GM23248 (cell line): ENCODE data around the gene RADIL. TPM values are rescaled to one million over a fixed set of nuclear protein-coding genes. Genes with fewer than 3 reads are reported as not detected.

Experiments
- DNase-seq: peaks from one replicate; pipeline ENCODE4 v3.0.0-alpha.2; 2015
- H2AFZ ChIP-seq: fragments of 200-600 bp; sonication (generic); 2 replicates; pipeline ENCODE4 v1.6.1; 2016; ENCODE audit warnings: antibody characterized with exemption
- H3F3A ChIP-seq: fragments of 200-600 bp; sonication (generic); 2 replicates; pipeline ENCODE4 v1.6.1; 2016; ENCODE audit warnings: mild to moderate bottlenecking, antibody characterized with exemption, mixed run types; ENCODE audit not compliant: insufficient read depth
- H3K27ac ChIP-seq: fragments of 200-600 bp; sonication (generic); 2 replicates; pipeline ENCODE4 v1.5.1; 2016; ENCODE audit warnings: mild to moderate bottlenecking
- H3K27me3 ChIP-seq: fragments of 200-600 bp; sonication (generic); replicated peaks from 2 replicates; pipeline ENCODE4 v1.6.1; 2016; ENCODE audit warnings: mild to moderate bottlenecking; ENCODE audit not compliant: insufficient read depth
- H3K36me3 ChIP-seq: fragments of 200-600 bp; sonication (generic); 2 replicates; pipeline ENCODE4 v1.6.1; 2016; ENCODE audit warnings: low read depth, mild to moderate bottlenecking
- H3K4me1 ChIP-seq: fragments of 200-600 bp; sonication (generic); 2 replicates; pipeline ENCODE4 v1.6.1; 2016; ENCODE audit warnings: mild to moderate bottlenecking; ENCODE audit not compliant: insufficient read depth
- H3K4me2 ChIP-seq: fragments of 200-600 bp; sonication (generic); one replicate; pipeline ENCODE4 v1.6.1; 2016; ENCODE audit warnings: mild to moderate bottlenecking; ENCODE audit not compliant: unreplicated experiment
- H3K4me3 ChIP-seq: fragments of 200-600 bp; sonication (generic); 2 replicates; pipeline ENCODE4 v1.5.1; 2016; ENCODE audit warnings: mild to moderate bottlenecking
- H3K79me2 ChIP-seq: fragments of 200-600 bp; sonication (generic); 2 replicates; pipeline ENCODE4 v1.6.1; 2016; ENCODE audit warnings: mild to moderate bottlenecking; ENCODE audit not compliant: insufficient read depth
- H3K9ac ChIP-seq: fragments of 200-600 bp; sonication (generic); 2 replicates; pipeline ENCODE4 v1.6.1; 2016; ENCODE audit warnings: mild to moderate bottlenecking
- H3K9me2 ChIP-seq: fragments of 200-600 bp; sonication (generic); 2 replicates; pipeline ENCODE4 v1.6.1; 2016; ENCODE audit warnings: mixed run types, mild to moderate bottlenecking, moderate library complexity; ENCODE audit not compliant: insufficient read depth
- H3K9me3 ChIP-seq: fragments of 200-600 bp; sonication (generic); one replicate; pipeline ENCODE4 v1.6.1; 2017; ENCODE audit warnings: low read depth
- H4K20me1 ChIP-seq: fragments of 200-600 bp; sonication (generic); 2 replicates; pipeline ENCODE4 v1.6.0; 2016; ENCODE audit not compliant: insufficient read depth
- EZH2 ChIP-seq: fragments of 200-600 bp; sonication (generic); IDR thresholded peaks from 2 replicates; pipeline ENCODE4 v1.6.1; 2018; ENCODE audit warnings: antibody characterized with exemption, mild to moderate bottlenecking; ENCODE audit not compliant: insufficient read depth, poor library complexity, severe bottlenecking
- EZH2phosphoT487 ChIP-seq: fragments of 200-600 bp; sonication (generic); IDR thresholded peaks from 2 replicates; pipeline ENCODE4 v1.6.1; 2018; ENCODE audit warnings: antibody characterized with exemption, moderate library complexity, mild to moderate bottlenecking, low read depth; ENCODE audit not compliant: insufficient read depth
- WGBS, 2 experiments: methylation state at CpG; one replicate each; pipeline ENCODE4 v1.1.6; 2015 to 2017; ENCODE audit warnings: low lambda C conversion rate in 2 of 2, low coverage in 1 of 2; ENCODE audit errors: missing lambda C conversion rate in 2 of 2; 5-methylcytosine and 5-hydroxymethylcytosine counted together
- in situ Hi-C: fragments of 300-500 bp; cut with MboI; formaldehyde crosslinking; loops from 2 replicates; pipeline ENCODE4 v1.15.0; 2020
- polyA plus RNA-seq: library from polyadenylated mRNA; unstranded; fragments of >200 nt; fragmentation: Nextera tagmentation; extraction: Ambion mirVana; gene quantifications from 2 replicates; pipeline ENCODE4 v1.2.1, GENCODE V29; 2016
- total RNA-seq: library from RNA; depleted of rRNA; stranded (reverse); fragments of >200 nt; shearing (Covaris generic); gene quantifications from 2 replicates; pipeline ENCODE4 v1.2.3, GENCODE V29; 2014

Gene RADIL
- total and polyA plus RNA-seq, 2 experiments from 2014 or later, result 0.55 to 4.3 TPM

DNA sequence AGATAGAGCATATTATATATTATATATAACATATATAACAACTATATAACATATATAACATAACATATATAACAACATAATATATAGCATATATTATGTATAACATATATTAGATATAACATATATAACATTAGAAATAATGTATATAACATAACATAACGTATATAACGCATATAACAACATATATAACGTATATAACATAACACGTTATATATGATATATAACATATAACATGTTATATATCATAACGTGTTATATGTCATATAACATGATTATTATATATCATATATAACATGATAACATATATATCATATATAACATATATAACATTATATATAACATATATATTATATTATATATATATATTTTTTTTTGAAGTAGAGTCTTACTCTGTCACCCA is 104.4 kb downstream of the RADIL start:
- Histone ChIP-seq H3F3A (peaks cover 11% of the 10 kb centered on the region), H2AFZ (no peak overlapping the region)
- TF ChIP-seq EZH2phosphoT487 (no peak), EZH2 (no peak)

GRCh38 chr7:4775848-4776623 is 107.5 kb downstream of the RADIL start:
- Histone ChIP-seq H3K9ac (peak overlapping the region; percentile 99), H3K4me2 (peak overlapping the region; percentile 82), H3K36me3 (no peaks in the 10 kb centered on the region), H3K27ac (peak overlapping the region; percentile 98), H4K20me1 (no peaks in the 10 kb centered on the region), H3K4me3 (peak overlapping the region; percentile 93), H3K79me2 (peaks cover 69% of the 10 kb centered on the region), H3K9me2 (no peaks in the 10 kb centered on the region), H3K4me1 (peaks cover 12% of the 10 kb centered on the region; the same call in 1 of the 2 replicates), H2AFZ (peak overlapping the region; percentile 70), H3F3A (peaks cover 13% of the 10 kb centered on the region), H3K27me3 (no peaks in the 10 kb centered on the region), H3K9me3 (no peaks in the 10 kb centered on the region)
- DNase-seq, result peak; percentile 88
- in situ Hi-C loops, result no loop called here
- TF ChIP-seq EZH2phosphoT487 (no peak), EZH2 (no peak)
- 14 to 17% methylated on average over 26 to 32 of the region's 32 CpGs for WGBS, 2 experiments

More for the DNA sequence above, 104.4 kb downstream of the RADIL start:
- Histone ChIP-seq H3K27ac (no peak overlapping the region), H3K79me2 (peaks cover 64% of the 10 kb centered on the region), H3K36me3 (no peaks in the 10 kb centered on the region; the same call in 1 of the 2 replicates), H4K20me1 (no peaks in the 10 kb centered on the region), H3K4me2 (no peak overlapping the region), H3K9me2 (no peaks in the 10 kb centered on the region), H3K4me1 (peaks cover 12% of the 10 kb centered on the region; the same call in 1 of the 2 replicates), H3K27me3 (no peaks in the 10 kb centered on the region), H3K4me3 (no peak overlapping the region), H3K9me3 (no peaks in the 10 kb centered on the region), H3K9ac (no peak overlapping the region)
- 91 to 96% methylated on average over 5 of the region's 5 CpGs for WGBS, 2 experiments
- in situ Hi-C loops, result no loop called here
- DNase-seq, result no peak

GRCh38 chr7:4775250-4775847 is 108.2 kb downstream of the RADIL start, which contains the start of gene AP5Z1:
Gene AP5Z1 (plus strand): TSS chr7:4775623. CDS start chr7:4775716, 93 bp downstream.
- H3K9ac ChIP-seq, result peak within 1 kb of the TSS; percentile 99
- WGBS, 2 experiments, result 1 to 2% methylated on average over 53 to 54 of the region's 55 CpGs

GRCh38 chr7:4774658-4775249 is 108.8 kb downstream of the RADIL start:
- in situ Hi-C loops, result no loop called here
- Histone ChIP-seq H3K4me2 (peak overlapping the region; percentile 82), H3F3A (peaks cover 21% of the 10 kb centered on the region), H2AFZ (peak overlapping the region; percentile 68), H3K4me1 (peaks cover 12% of the 10 kb centered on the region; the same call in 1 of the 2 replicates), H3K79me2 (peaks cover 69% of the 10 kb centered on the region), H4K20me1 (no peaks in the 10 kb centered on the region), H3K9me3 (no peaks in the 10 kb centered on the region), H3K36me3 (no peaks in the 10 kb centered on the region), H3K27me3 (no peaks in the 10 kb centered on the region), H3K27ac (peak overlapping the region; percentile 98), H3K4me3 (peak overlapping the region; percentile 93), H3K9me2 (no peaks in the 10 kb centered on the region), H3K9ac (peak overlapping the region; percentile 99)
- DNase-seq, result peak; percentile 93
- no peak for TF ChIP-seq EZH2phosphoT487
- TF ChIP-seq EZH2, result no peak
- 7 to 9% methylated on average over 23 to 24 of the region's 24 CpGs for WGBS, 2 experiments

More at GRCh38 chr7:4775250-4775847, 108.2 kb downstream of the RADIL start, which contains the start of gene AP5Z1:
- no peaks in the 10 kb centered on the region for H3K9me3 ChIP-seq
- H3K27ac ChIP-seq, result peak within 1 kb of the TSS; percentile 98
- peaks cover 69% of the 10 kb centered on the region for H3K79me2 ChIP-seq
- H3K9me2 ChIP-seq, result no peaks in the 10 kb centered on the region
- peak; percentile 99 for DNase-seq
- H3K4me2 ChIP-seq, result peak within 1 kb of the TSS; percentile 82
- H2AFZ ChIP-seq, result peak within 1 kb of the TSS; percentile 70
- H4K20me1 ChIP-seq, result no peaks in the 10 kb centered on the region
- peaks cover 18% of the 10 kb centered on the region for H3F3A ChIP-seq
- in situ Hi-C loops, result no loop called here
- peaks cover 12% of the 10 kb centered on the region; the same call in 1 of the 2 replicates for H3K4me1 ChIP-seq
- H3K36me3 ChIP-seq, result no peaks in the 10 kb centered on the region
- TF ChIP-seq EZH2 (no peak), EZH2phosphoT487 (no peak)
- no peaks in the 10 kb centered on the region for H3K27me3 ChIP-seq
- peak within 1 kb of the TSS; percentile 93 for H3K4me3 ChIP-seq
